Measurements from ENCODE around the gene TNP2. TPM values are rescaled to one million over a fixed set of nuclear protein-coding genes. Genes with fewer than 3 reads are reported as not detected.

The TNP2 gene
- total and polyA plus RNA-seq, 2 donors (not counting 3 experiments of a cell fraction or from before 2014, with no cell fraction given) = not detected

DNA sequence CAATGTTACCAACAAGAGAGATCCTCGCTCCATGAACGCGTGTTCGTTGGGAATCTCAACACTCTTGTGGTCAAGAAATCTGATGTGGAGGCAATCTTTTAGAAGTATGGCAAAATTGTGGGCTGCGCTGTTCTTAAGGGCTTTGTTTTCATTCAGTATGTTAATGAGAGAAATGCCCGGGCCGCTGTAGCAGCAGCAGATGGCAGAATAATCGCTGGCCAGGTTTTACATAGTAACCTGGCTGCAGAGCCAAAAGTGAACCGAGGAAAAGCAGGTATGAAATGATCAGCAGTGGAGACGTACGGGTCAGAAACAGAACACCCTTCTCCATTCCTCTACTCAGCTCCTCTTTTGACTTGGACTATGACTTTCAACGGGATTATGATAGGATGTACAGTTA is 26.5 kb downstream of the TNP2 start:
- Histone ChIP-seq H3K27me3 (ENCODE audit: control insufficient read depth in 2 of 2, insufficient read depth in 2 of 2, low read length in 2 of 2) (peaks cover 4 to 6% of the 10 kb centered on the region in 2 experiments), H2AFZ (ENCODE audit: low read depth, low read length) (no peak overlapping the region), H3K27ac (ENCODE audit: insufficient read depth, low read depth, low read length) (no peak overlapping the region), H3K4me1 (ENCODE audit: control insufficient read depth, extremely low read depth, insufficient read depth, low read length) (no peaks in the 10 kb centered on the region), H3K4me3 (replicated peaks in 1 of 3; ENCODE audit: insufficient read depth in 1 of 3, low read depth in 1 of 3, low read length in 3 of 3) (no peak overlapping the region), H3K36me3 (ENCODE audit: control insufficient read depth in 2 of 2, extremely low read depth in 1 of 2, insufficient read depth in 2 of 2, low read length in 2 of 2) (no peaks in the 10 kb centered on the region), H4K20me1 (replicated peaks; ENCODE audit: control insufficient read depth, extremely low read depth, insufficient read depth, low read length) (no peaks in the 10 kb centered on the region), H3K4me2 (ENCODE audit: insufficient read depth, low read length) (no peak overlapping the region), H3K9me1 (replicated peaks; ENCODE audit: control insufficient read depth, extremely low read depth, insufficient read depth, low read length) (no peaks in the 10 kb centered on the region), H3K79me2 (ENCODE audit: control insufficient read depth, insufficient read depth, low read length) (no peaks in the 10 kb centered on the region), H3K9ac (replicated peaks; ENCODE audit: extremely low read depth, insufficient read depth, low read length) (no peak overlapping the region), H3K9me3 (replicated peaks; ENCODE audit: control insufficient read depth, insufficient read depth, low read length) (no peaks in the 10 kb centered on the region)
- intact Hi-C loops (cut with micrococcal nuclease) = no loop called here
- no peak for TF ChIP-seq GATA2 (IDR thresholded peaks at IDR 0.05; ENCODE audit: insufficient read depth, insufficient read length, low read depth, low read length)
- TF ChIP-seq FOS (IDR thresholded peaks at IDR 0.05; ENCODE audit: borderline replicate concordance, insufficient read depth, low read length) = no peak
- TF ChIP-seq JUN (IDR thresholded peaks at IDR 0.05; ENCODE audit: borderline replicate concordance, insufficient read depth, insufficient read length, low read depth) = no peak
- TF ChIP-seq, protein P1, sequence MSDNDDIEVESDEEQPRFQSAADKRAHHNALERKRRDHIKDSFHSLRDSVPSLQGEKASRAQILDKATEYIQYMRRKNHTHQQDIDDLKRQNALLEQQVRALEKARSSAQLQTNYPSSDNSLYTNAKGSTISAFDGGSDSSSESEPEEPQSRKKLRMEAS (IDR thresholded peaks at IDR 0.05; ENCODE audit: insufficient read depth, insufficient read length) = no peak
- TF ChIP-seq POLR2AphosphoS5 (IDR thresholded peaks at IDR 0.05; ENCODE audit: insufficient read depth, low read depth, low read length) = no peak
- no peak for TF ChIP-seq MYC (IDR thresholded peaks at IDR 0.05; ENCODE audit: low read depth, low read length)
- TF ChIP-seq POLR2A (IDR thresholded peaks at IDR 0.05; ENCODE audit: low read depth, low read length) = no peak
- TF ChIP-seq, protein P2, sequence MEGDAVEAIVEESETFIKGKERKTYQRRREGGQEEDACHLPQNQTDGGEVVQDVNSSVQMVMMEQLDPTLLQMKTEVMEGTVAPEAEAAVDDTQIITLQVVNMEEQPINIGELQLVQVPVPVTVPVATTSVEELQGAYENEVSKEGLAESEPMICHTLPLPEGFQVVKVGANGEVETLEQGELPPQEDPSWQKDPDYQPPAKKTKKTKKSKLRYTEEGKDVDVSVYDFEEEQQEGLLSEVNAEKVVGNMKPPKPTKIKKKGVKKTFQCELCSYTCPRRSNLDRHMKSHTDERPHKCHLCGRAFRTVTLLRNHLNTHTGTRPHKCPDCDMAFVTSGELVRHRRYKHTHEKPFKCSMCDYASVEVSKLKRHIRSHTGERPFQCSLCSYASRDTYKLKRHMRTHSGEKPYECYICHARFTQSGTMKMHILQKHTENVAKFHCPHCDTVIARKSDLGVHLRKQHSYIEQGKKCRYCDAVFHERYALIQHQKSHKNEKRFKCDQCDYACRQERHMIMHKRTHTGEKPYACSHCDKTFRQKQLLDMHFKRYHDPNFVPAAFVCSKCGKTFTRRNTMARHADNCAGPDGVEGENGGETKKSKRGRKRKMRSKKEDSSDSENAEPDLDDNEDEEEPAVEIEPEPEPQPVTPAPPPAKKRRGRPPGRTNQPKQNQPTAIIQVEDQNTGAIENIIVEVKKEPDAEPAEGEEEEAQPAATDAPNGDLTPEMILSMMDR (IDR thresholded peaks at IDR 0.05; ENCODE audit: extremely low read depth in 1 of 2, insufficient read depth in 1 of 2, low read depth in 1 of 2, low read length in 2 of 2) = no peak
- TF ChIP-seq EZH2 (IDR thresholded peaks at IDR 0.05; ENCODE audit: borderline replicate concordance, low read depth, low read length, severe bottlenecking) = no peak
- dilution Hi-C loops (cut with MboI; ENCODE audit: extremely low pct_ligation_motif_present, low sequenced_read_pairs) = no loop called here
- no TSS peak for BruUV-seq (replicated peaks)
- ChIA-PET POLR2A (no interaction called here), CTCF (interaction anchor here (1.2 to 1.6 kb wide), 2 partner anchors 13 to 271 kb away, joined by 3 to 5 read pairs; partner anchors contain the start of gene SOCS1)
- FAIRE-seq = no peak
- DNase-seq (ENCODE audit: low read depth, low spot score) = no peak
